Transverse colon (tissue), 4 donors: ENCODE measurements around the gene AP4E1.

ENCODE experiments used
- CTCF ChIP-seq, 5 experiments: fragments of 200-600 bp in 3 of 5; fragments of 450-650 bp in 2 of 5; sonication (generic) in 3 of 5; IDR thresholded peaks; 1 replicate in 2 of 5; 2 replicates in 3 of 5; pipeline ENCODE4 v1.5.1; 2016 to 2017; ENCODE audit warnings: antibody characterized with exemption in 5 of 5, inconsistent platforms in 3 of 5, mild to moderate bottlenecking in 2 of 5, moderate library complexity in 1 of 5
- POLR2A ChIP-seq: fragments of 450-650 bp; IDR thresholded peaks from one replicate; pipeline ENCODE4 v1.6.1; 2016; ENCODE audit warnings: antibody characterized with exemption, mild to moderate bottlenecking, moderate library complexity
- POLR2AphosphoS5 ChIP-seq, 3 donors: sonication (generic); formaldehyde crosslinking; IDR thresholded peaks; one replicate each; pipeline ENCODE4 v1.6.1; 2016; ENCODE audit warnings: antibody characterized with exemption in 3 of 3

GRCh38 chr15:51011212-51011611, 102.7 kb downstream of the AP4E1 start:
- TF ChIP-seq CTCF (IDR thresholded peaks at IDR 0.05): no peak
- no peak for TF ChIP-seq POLR2A
- no peak for TF ChIP-seq POLR2AphosphoS5 (IDR thresholded peaks at IDR 0.05)
